ENCODE data around the gene ERG.

The ERG gene

DNA sequence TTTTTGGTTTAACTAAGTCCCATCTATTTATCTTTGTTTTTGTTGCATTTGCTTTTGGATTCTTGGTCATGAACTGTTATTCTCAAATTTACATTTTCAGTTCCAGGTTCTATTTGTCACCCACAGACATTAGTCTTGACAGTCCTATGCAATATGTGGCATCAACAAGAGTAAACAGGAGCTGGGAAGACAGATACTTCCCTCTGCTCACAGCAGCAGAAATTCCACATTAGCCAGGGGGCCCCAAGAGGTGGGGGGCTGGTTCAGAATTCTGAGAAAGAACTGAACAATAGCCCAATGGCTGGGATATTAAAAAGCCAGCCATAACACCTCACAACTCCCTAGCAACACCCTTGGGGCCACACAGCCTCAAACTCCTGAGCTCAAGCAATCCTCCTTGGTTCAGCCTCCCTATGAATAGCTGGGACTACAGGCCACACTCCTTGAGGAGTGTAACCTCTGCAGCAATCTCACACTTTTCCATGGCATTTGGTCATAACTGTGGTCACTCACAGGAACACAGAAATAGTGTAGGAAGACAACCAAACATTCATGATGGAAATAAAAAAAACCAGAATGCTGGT is 67.8 kb downstream of the ERG start:
- DNase-seq = no peak

DNA sequence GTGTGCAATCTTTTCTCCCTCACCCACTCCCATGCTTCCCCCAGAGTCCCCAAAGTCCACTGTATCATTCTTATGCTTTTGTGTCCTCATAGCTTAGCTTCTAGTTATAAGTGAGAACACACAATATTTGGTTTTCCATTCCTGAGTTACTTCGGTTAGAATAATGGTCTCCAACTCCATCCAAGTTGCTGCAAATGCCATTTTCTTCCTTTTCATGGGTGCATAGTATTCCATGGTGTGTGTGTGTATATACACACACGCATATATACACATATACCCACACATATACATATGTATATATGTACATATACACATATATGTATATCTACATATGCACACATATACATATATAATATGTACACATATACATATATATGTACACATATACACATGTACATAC is 69.3 kb downstream of the ERG start:
- DNase-seq = no peak

DNA sequence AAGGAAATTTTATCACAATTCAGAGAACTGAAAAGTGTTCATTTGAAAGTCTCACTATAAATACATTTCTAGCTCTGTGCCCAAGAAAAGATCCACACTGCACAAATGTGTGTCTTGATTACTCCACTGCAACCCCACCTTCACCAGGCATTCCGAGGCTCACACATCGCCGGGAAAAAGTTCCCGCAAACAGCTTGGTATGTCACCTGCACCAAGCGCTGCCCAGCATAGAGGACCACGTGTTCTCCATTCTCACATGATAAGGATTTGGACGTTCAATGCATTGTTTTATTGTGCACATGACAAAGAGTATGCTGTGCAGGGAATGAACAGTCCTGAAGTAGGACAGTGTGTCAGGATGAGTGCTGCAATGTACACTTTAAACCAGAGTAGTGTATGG is 70.1 kb downstream of the ERG start:
- no peak for DNase-seq

DNA sequence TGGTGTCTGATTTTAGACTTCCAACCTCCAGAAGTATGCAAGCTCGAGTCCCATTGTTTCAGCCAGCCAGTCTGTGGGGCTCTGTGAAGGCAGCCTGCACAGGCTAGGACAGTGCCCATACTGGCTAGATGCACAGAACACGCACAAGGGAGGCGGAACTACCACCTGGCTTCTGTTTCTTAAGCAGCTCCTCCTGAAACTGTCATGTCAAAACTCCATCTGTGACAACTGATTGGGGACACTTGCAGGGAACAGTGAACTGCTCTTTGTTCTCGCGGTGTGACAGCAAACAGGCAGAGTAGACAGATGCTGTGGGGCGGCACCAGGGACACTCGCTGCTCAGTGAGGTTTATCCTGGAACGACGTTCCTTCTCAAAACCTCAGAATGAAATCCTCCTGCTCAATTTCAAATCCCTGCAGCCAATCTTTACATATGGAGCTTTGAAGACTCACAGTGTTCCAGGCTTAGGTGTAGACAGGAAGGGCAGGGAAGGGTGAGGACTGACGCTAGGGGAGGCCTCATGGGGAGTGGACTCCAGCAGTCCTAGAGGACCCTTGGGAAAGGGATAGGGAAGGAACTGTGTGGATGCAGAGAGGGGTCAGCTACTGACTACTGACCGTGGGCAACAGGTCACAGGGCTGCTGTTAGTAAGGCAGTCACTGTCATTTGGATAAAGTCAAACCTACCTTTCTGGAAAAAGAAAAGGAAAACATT is 73.8 kb downstream of the ERG start:
- no peak for DNase-seq

DNA sequence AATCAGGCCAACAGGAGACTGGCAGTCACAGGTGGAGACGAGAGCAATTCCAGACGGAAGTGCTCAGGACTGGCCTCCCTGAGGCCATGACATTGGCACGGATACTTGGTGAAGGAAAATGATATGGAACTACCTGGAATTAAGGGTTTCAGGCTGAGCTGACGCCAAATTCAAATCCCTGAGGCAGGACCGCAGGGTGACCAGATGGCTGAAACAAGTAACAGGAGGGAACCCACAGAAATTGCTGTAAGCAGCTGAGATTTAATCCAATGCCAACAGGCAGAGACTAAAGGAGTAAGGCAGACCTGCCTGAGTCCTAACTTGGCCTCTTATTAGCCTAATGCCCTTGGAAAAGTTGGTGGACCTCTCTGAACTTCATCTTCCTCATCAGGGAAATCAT is 76.2 kb downstream of the ERG start:
- no peak for DNase-seq

DNA sequence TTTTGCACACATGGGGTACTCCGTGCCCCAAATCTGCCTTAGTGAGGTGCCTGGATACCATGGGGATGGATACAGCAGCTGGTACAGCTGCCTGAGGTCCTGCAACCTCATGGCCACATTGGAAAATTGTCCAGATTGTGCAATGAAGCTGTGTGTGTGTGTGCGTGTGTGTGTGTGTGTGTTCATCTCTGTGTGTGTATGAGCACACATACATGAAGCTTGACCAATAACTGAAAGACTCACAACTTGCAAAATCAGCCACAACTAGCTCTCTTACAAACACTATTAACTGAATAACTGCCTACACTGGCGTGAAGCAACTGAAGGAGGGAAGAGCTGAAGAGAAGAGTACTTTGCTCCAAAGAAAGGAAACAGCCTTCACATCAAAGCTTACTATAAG is 78.1 kb downstream of the ERG start:
- peak in 2 of 3 donors; percentile 5 to 24 for DNase-seq

DNA sequence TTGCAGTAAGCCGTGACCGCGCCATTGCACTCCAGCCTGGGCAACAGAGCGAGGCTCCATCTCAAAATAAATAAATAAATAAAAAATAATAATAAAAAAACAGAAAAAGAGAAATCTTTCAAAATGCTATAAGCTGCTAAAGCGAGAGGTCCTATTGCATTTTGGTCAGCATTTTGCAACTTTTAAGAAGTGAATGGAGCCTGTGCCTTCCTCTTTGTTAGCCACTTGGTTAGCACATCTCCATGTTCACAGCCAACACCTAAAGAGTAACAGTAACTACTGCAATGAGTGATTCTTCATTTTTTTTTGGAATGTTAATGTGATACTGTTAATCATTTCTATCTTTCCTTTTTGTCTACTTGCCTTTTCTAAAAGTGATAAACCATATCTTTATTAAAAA is 80.6 kb downstream of the ERG start:
- DNase-seq = no peak

DNA sequence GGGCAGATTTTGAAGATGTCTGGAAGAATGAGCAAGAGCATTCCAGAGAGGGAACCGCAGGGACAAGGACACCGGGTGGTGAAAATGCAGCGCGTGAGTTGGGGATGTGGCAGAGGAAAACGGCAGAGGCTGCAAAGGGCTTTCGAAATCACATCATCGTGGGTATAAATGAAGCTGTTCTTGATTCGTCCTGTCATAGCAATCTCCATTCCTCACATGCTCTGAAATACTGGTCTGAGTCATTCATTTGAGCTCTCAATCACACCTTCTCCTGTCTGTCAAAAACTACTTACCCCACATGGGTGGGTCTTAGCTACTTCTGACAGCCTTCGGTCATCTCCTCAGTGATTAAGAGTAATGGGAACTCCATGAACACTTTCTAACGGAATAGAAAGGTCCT is 81.5 kb downstream of the ERG start:
- DNase-seq = peak in 2 of 3 donors; percentile 9 to 16

DNA sequence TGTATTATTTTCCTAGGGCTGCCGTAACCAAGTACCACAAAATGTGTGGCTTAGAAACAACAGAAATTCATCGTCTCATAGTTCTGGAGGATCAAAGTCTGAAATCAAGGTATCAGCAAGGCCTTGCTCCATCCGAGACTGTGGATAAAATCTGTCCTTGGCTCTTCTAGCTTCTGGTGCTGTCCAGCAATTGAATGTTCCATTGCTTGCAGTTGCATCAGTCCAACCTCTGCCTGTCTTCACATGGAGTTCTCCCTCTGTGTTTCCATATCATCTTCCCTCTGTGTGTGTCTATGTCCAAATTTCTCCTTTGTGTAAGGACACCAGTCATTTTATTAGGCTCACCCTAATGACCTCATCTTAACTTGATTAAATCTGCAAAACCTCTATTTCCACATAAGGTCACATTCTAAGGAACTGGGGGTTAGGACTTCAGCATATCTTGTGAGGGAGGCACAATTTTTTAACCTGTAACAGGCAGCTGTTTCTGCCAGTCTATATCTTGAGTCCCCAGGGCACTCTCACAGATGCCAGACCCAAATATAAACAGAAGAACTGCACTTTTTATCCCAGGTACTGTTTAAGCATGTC is 84.2 kb downstream of the ERG start:
- DNase-seq = no peak

DNA sequence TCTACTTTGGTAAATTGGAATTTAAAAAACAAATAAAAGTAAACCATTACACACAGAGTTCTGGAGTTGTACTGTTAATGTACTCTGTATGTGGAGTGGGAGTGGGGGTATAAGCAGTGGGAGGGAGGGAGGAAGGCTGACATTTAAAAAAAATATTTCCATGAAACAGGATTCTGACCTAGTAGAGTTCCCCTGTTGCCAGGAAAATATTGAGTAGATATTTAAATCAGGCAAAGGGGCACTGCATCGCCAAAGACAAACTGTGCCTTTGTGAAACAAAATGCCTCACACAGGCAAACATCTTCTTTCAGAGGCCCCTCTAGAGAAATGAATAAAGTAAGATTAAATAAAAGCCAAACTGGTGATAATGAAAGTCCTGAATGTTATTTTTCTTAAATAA is 87.8 kb downstream of the ERG start:
- no peak for DNase-seq

DNA sequence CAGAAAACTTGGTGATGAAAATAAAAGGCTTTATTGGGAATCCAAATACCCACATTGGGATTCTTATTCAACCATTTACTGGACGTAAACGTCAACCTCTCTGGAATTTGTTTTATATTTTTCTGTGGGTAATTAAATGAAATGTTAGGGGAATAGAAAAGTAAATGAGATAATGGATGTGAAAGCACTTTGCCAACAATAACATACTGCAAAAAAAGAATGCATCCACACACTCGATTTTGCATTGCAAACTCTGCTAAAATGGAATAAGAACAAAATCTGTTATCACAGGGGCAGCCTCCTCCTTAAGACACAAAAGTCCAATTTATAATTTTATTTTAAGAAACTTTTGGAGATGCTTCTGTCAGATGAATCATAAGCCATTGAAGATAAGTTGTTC is 88.4 kb downstream of the ERG start:
- DNase-seq = no peak

DNA sequence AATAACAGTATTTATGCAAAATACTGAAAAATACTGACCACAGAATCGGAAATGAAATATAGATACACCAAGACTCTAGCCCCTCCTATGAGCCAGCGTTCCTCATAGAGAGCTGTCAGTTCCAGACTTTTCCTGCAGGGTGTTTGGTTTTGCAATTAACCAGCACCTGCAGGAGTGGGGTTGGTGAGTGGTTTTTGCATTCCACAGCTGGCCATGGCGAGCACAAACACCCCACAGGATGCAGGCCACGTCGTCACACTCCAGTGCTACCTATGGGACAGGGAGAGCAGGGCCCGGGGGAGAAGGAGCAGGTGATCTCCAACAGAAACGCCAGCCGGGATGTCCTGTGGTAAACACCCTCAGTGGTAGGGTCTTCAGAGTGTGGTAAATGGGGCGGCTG is 94.1 kb downstream of the ERG start:
- no peak for DNase-seq

DNA sequence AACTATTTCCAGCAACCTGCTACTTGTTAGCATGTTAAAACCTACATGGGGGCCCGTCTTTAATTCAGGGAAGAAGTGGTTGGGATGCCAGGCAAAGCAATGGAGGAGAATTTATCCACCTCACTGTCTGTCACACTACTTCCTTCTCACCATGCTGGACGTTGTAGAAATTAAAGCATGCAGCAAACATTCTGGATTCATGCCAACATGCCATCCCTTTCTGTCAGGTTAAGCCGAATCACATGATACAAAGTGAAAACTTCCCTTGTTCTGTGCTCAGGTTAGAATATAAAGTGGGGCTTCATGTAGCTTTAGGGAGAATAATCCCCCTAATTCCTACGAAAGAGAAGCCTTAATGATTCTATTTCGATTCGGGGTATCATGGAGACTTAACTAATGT is 95.5 kb downstream of the ERG start:
- no peak for DNase-seq

DNA sequence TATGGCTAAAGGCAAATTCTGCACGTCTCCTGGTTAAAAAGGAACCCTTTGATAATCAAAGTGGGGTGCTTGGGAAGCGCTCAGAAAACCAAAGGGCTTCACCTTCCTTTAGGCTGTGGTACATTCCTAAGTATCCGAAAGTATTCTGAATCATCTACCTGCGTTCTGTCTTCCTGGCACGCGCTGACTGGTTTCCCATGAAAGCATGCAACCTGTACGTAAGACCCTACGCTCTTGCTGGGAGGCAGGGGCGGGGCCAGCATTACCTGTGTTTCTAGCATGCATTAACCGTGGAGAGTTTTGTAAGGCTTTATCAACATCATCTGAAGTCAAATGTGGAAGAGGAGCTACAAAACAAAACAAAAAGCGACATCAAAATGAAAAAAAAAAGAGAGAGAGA is 96.0 kb downstream of the ERG start:
- no peak for DNase-seq

DNA sequence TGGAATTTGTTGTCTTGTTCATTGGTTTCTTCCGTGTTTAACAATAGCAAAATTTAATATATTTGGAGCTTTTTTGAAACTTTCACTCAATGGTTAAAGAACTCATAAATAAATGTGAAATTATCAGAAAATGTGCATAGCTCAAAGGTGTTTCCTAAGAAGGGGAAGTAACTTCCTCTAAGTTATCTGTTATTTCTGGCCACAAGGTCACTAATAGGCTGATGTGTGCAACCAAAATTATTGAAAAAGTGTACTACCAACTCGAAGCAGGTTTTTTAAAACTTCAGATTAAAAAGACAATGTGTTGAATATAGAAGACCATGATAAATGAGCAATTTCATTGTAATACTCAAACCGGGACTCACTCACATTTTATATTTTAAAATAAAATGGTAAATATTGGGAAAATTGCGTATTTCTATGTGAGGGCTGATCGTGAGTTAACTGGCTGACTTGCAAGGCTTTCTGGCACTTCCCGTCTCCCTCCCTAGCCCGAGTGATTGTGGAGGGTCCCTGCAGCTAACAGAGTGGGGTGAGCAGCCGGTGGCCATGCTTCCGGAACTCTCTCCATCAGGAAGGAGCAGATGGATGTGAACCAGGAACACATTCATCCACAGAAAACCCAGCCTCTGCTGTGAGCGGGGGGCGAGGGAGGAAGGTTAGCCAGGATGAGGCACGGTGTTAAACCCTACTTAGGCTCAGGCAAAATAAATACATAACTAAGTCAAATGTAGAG is 96.9 kb downstream of the ERG start:
- DNase-seq = no peak

DNA sequence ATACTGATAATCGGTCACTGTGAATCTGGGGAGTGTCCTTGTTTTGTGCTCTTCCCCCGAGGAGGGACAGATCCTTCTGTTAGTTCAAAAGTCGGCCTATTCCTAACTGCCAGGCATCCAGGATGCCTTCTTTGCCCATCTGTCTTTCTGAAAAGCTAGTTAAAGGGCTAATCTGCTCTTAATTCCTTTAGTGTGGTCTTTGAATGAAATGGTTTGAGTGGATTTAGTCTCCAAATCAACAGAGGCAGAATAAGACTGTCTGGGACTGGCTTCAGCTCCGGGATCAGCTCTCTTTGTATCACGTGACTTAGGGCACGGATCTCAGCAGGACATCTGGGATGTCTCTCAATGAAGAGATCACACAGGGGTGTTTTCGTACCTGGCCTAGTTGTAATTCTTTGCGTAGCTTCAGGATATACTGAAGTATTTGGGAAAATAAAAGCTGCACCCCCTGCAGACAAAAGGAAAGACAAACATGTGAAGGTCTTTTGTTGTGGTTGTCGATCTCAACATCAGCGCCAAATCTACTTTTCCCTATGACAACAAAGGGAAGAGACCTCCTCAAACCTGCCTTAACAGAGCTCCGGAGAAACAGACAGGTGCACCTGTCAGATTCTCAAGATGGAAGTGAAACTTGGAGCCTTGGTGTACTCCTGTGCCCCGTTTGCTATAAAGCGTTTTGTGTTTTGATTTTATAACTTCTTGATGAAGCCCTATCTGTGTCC is 97.9 kb downstream of the ERG start:
- no peak for DNase-seq

DNA sequence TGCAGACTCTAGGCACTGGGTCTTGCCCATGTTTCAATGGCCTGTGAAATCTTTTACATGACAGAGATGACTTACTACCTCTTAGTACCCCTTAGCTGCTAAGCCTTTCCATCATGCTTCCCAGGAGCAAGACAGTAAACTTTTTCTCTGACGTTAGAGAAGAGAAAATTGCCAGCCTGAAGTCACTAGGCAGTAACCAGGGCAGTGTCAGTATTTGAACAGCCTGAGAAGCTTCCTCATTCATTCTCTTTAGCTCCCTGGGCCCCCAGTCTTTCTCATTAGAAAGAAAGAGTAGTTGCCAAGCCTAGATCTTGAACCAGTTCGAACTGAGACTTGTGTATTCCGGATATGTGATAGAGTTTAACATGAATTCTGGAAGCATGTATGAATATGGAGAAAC is 99.2 kb downstream of the ERG start:
- no peak for DNase-seq

DNA sequence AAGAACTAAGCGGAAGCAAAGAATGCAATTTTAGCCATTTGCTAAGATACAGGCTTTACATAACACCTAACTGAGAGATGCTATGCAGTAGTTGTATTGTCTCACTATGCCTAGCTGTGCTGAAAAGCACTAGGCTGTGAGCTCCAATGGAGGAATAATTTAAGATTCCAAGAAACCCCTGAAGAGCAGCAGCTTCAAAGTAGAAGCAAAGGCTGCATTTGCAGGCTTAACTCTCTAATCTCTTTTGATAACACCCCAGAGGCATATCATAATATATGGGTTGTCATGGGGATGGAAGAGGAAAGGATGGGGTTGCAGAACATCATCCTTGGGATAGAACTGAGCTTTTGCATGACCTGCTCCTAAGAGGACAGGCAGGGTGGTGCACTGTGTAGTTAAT is 102.0 kb downstream of the ERG start:
- no peak for DNase-seq

DNA sequence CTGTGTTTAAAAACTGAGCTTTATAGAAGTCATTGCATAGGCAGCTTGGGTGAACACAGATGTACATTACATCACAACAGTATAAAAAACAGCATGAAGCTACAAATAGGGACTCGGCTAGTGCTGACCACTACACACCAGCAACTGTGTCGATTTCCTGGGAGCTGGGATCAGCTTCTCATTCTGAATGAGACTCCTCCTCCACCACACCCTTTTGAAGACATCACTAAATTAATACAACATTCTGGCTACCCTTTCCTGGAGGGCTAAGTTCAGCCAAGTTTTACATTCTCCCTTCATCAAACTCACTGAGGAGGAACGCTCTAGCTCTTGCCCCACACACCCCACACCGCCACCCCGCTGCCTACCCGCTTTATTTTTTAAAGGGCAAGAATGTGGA is 102.7 kb downstream of the ERG start:
- DNase-seq = no peak

DNA sequence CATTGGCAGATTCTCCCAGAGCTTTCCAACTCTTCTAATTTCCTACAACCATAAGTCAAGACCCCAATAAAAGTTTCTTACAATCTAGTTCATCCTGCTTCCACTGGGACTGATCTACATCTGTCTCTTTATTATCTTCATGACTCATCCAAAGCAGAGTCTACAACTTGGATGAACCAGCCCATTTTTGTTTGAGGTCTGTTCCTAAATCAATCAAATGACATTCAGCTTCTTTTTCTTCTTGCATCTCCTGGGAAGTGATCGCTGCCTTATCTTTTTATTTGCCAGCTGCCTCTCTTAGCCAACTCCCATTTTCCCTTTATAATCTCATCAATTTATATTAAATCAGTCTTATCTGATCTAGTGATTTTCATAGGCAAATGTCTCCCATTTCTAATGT is 105.6 kb downstream of the ERG start:
- DNase-seq = no peak

DNA sequence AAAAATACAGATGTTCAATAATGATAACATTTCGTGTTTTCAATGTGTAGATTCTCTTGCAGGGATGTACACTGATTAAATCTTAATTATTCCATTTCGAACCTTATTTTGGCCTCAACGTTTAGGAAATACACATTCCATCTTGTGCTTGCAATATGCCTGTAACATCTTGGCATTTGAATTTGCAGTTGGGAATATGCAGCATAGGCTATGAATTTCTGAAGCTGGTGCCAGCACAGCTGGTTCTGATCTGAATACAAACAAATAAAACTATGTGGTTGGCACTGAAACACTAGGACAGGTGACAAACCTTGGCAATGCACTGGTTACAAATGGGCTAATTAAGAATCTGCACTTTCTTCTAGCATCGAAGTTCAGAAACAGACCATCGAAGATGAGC is 108.4 kb downstream of the ERG start:
- no peak for DNase-seq

DNA sequence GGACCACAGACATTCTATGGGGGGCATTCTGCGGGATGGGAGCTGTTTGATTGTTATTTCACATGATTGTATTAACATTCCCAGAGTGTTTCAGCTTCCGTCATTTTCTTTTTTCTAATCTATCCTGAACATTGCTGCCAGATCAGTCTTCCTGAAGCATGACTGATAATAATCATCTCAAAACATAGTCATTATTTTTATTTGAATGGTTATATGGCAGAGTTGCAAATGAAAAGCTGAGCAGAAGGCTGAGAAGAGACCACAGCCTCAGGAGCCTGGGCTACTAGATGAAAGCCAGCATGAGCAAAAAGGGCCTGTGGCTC is 109.0 kb downstream of the ERG start:
- no peak for DNase-seq

DNA sequence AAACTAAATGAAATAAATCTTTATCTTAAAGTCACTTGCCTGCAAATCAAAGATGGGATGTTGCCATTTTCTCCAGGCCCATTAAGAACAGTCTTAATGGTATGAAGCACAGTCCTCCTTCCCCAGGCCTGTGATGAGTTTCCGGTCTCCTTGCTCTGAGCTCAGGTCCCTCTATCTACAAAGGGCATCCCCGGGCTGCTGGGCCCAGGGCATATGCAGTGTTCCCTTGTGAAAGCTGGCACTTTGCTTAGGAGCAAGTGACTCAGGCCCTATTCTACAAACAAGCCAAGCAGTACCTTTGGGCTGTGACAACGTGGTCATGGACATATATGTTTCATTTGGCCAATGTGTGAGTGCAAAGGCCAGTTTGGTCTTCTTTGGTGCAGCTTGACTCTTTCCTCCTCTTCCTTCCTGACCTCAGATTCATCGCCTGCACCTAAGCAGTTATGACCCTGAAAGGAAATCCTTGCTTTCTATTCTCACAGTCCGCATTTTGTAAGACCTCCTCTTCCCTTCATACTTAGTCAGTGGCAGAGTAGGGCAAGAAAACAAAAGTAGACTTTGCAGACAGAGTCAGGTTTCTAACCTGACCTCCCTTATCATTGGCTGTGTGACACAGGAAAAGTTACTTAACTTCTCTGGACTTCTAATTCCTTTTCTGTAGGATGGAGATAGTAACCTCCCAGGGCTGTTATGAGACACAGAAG is 109.5 kb downstream of the ERG start:
- DNase-seq = no peak
